Ishikawa (cell line): ENCODE results near the gene MYO15B.

Experiments
- CEBPB ChIP-seq: IDR thresholded peaks from 2 replicates; pipeline ENCODE4 v1.6.1; 2012
- EP300 ChIP-seq: IDR thresholded peaks from 2 replicates; pipeline ENCODE4 v1.6.1; 2012; ENCODE audit warnings: borderline replicate concordance
- FOXM1 ChIP-seq: IDR thresholded peaks from 2 replicates; pipeline ENCODE4 v1.6.1; 2012; ENCODE audit warnings: low read depth, borderline replicate concordance
- MAX ChIP-seq: IDR thresholded peaks from 2 replicates; pipeline ENCODE4 v1.6.1; 2012
- NFIC ChIP-seq: IDR thresholded peaks from 2 replicates; pipeline ENCODE4 v1.6.1; 2012
- RAD21 ChIP-seq: IDR thresholded peaks from 2 replicates; pipeline ENCODE4 v1.6.1; 2012; ENCODE audit warnings: low read depth
- REST ChIP-seq: IDR thresholded peaks from 2 replicates; pipeline ENCODE4 v1.6.1; 2012; ENCODE audit warnings: low read depth, mild to moderate bottlenecking
- TEAD4 ChIP-seq: IDR thresholded peaks from 2 replicates; pipeline ENCODE4 v1.6.1; 2012
- ZBTB7A ChIP-seq: IDR thresholded peaks from 2 replicates; pipeline ENCODE4 v1.6.1; 2012; ENCODE audit warnings: low read depth

- no peak; the same call in 1 of the 2 replicates for TF ChIP-seq ZBTB7A
- TF ChIP-seq REST = no peak
- TF ChIP-seq MAX = peak; percentile 73
- no peak for TF ChIP-seq FOXM1
- peak; percentile 85 for TF ChIP-seq RAD21
- no peak for TF ChIP-seq TEAD4
- no peak for TF ChIP-seq NFIC
- no peak for TF ChIP-seq EP300
- peak; percentile 77 for TF ChIP-seq CEBPB
These were observed 45.4 kb downstream of the MYO15B start, which contains the start of gene SMIM5 for GRCh38 chr17:75632863-75633485.
